Measurements from ENCODE around the gene PTS.

- TF ChIP-seq CTCF (IDR thresholded peaks at IDR 0.05) (no peak), POLR2A (IDR thresholded peaks at IDR 0.05) (no peak), POLR2AphosphoS5 (IDR thresholded peaks at IDR 0.05) (no peak)
Observed at GRCh38 chr11:112213753-112214152, 12.5 kb upstream of the PTS start.

Data from stomach (tissue), 4 donors.